Lung (tissue), 12 donors: ENCODE measurements around the gene HBS1L. TPM values are rescaled to one million over a fixed set of nuclear protein-coding genes. Genes with fewer than 3 reads are reported as not detected.

ENCODE experiments used
- ATAC-seq: fragments of 200-7000 bp; cut with Tn5 transposase; one replicate; pipeline ENCODE4 v1.9.1; 2020; ENCODE audit warnings: moderate number of reproducible peaks; ENCODE audit not compliant: insufficient read depth, low FRiP score
- DNase-seq, 3 donors: peaks; one replicate each; pipeline ENCODE4 v3.0.0-alpha.2; 2013 to 2017
- H3K27ac ChIP-seq, 2 donors: one replicate each; pipeline ENCODE4 v1.5.1; 2013; ENCODE audit warnings: mild to moderate bottlenecking in 2 of 2, moderate library complexity in 2 of 2, control low read depth in 1 of 2, inconsistent platforms in 1 of 2, low read depth in 1 of 2, low read length in 1 of 2
- H3K27me3 ChIP-seq, 3 donors: one replicate each; pipeline ENCODE4 v1.5.1; 2013; ENCODE audit warnings: low read length in 2 of 3; ENCODE audit not compliant: control insufficient read depth in 3 of 3, insufficient read depth in 3 of 3
- H3K36me3 ChIP-seq, 4 donors: one replicate each; pipeline ENCODE4 v1.5.1; 2013; ENCODE audit warnings: low read length in 4 of 4, mild to moderate bottlenecking in 1 of 4, moderate library complexity in 1 of 4; ENCODE audit not compliant: control insufficient read depth in 4 of 4, insufficient read depth in 4 of 4
- H3K4me1 ChIP-seq, 5 donors: one replicate each; pipeline ENCODE4 v1.5.1; 2013; ENCODE audit warnings: low read length in 5 of 5, mild to moderate bottlenecking in 2 of 5, moderate library complexity in 1 of 5; ENCODE audit not compliant: control insufficient read depth in 5 of 5, insufficient read depth in 5 of 5
- H3K4me3 ChIP-seq: one replicate; pipeline ENCODE4 v1.5.1; 2013; ENCODE audit warnings: mild to moderate bottlenecking, control low read depth, moderate library complexity
- H3K9ac ChIP-seq, 2 donors: one replicate each; pipeline ENCODE4 v1.5.1; 2013; ENCODE audit warnings: low read length in 2 of 2, control low read depth in 1 of 2; ENCODE audit not compliant: insufficient read depth in 1 of 2
- H3K9me3 ChIP-seq, 4 donors: one replicate each; pipeline ENCODE4 v1.5.1; 2013; ENCODE audit warnings: low read length in 3 of 4, mild to moderate bottlenecking in 1 of 4, moderate library complexity in 1 of 4; ENCODE audit not compliant: control insufficient read depth in 4 of 4, insufficient read depth in 3 of 4
- CTCF ChIP-seq: IDR thresholded peaks from 2 replicates; pipeline ENCODE4 v1.5.1; 2012; ENCODE audit warnings: mild to moderate bottlenecking; ENCODE audit errors: control extremely low read depth, extremely low read depth
- WGBS, 2 donors: extraction: QIAGEN DNeasy Blood & Tissue Kit; methylation state at CpG; one replicate each; pipeline ENCODE4 v1.1.7; 2013; 5-methylcytosine and 5-hydroxymethylcytosine counted together
- polyA plus RNA-seq, 2 donors: library from polyadenylated mRNA; stranded (reverse); fragments of 200-250 nt; gene quantifications; one replicate each; pipeline ENCODE4 v1.2.1, GENCODE V29; 2013
- total RNA-seq, 2 donors: library from RNA; depleted of rRNA in 1 of 2; stranded (reverse); fragments of >200 nt in 1 of 2; gene quantifications; one replicate each; pipeline ENCODE4 v1.2.1, GENCODE V29; 2014 to 2021
- donor health status: control.
- donor health status: control.
- donor health status: Bipolar disorder and iron deficiency.
- donor health status: healthy.
- donor health status: DM: yes; HTN: yes; CAD: no.

The HBS1L gene
- total and polyA plus RNA-seq, 4 donors, result 13.1 to 76.3 (median 43.3) TPM

- peaks cover 0 to 2% (median 0%) of the 10 kb centered on the region in 4 donors for H3K9me3 ChIP-seq
- DNase-seq, result no peak
- H3K4me3 ChIP-seq, result no peak overlapping the region
- H3K27me3 ChIP-seq, result no peaks in the 10 kb centered on the region
- H3K36me3 ChIP-seq, result no peaks in the 10 kb centered on the region
- ATAC-seq, result no peak
- WGBS, 2 donors, result 97 to 98% methylated on average over 9 of the region's 9 CpGs
- TF ChIP-seq CTCF, result no peak
- no peaks in the 10 kb centered on the region for H3K4me1 ChIP-seq
- H3K9ac ChIP-seq, result no peak overlapping the region
- H3K27ac ChIP-seq, result no peak overlapping the region
Measured at GRCh38 chr6:134943522-134944111, 111.0 kb downstream of the HBS1L start.

- no peaks in the 10 kb centered on the region for H3K36me3 ChIP-seq
- no peak overlapping the region for H3K4me3 ChIP-seq
- WGBS, 2 donors, result 51 to 58% methylated on average over 5 of the region's 5 CpGs
- no peak overlapping the region for H3K9ac ChIP-seq
- ATAC-seq (no peak), DNase-seq (no peak)
- no peak overlapping the region for H3K27ac ChIP-seq
- H3K9me3 ChIP-seq, result no peaks in the 10 kb centered on the region
- no peaks in the 10 kb centered on the region for H3K4me1 ChIP-seq
- TF ChIP-seq CTCF, result no peak
- H3K27me3 ChIP-seq, result no peaks in the 10 kb centered on the region
Measured at GRCh38 chr6:134938896-134939295, 115.7 kb downstream of the HBS1L start.

GRCh38 chr6:134937426-134937825, 117.2 kb downstream of the HBS1L start:
- Histone ChIP-seq H3K4me1 (no peaks in the 10 kb centered on the region), H3K27me3 (no peaks in the 10 kb centered on the region), H3K36me3 (no peaks in the 10 kb centered on the region), H3K9me3 (no peaks in the 10 kb centered on the region), H3K4me3 (no peak overlapping the region), H3K9ac (no peak overlapping the region), H3K27ac (no peak overlapping the region)
- ATAC-seq, result no peak
- DNase-seq, result no peak
- no peak for TF ChIP-seq CTCF
- WGBS, 2 donors, result 86 to 91% methylated on average over 5 of the region's 5 CpGs

GRCh38 chr6:134936931-134937330, 117.7 kb downstream of the HBS1L start:
- no peaks in the 10 kb centered on the region for H3K9me3 ChIP-seq
- WGBS, 2 donors, result 67 to 86% methylated on average over 5 of the region's 5 CpGs
- H3K4me3 ChIP-seq, result no peak overlapping the region
- no peaks in the 10 kb centered on the region for H3K4me1 ChIP-seq
- ATAC-seq (no peak), DNase-seq (no peak)
- TF ChIP-seq CTCF, result no peak
- no peaks in the 10 kb centered on the region for H3K36me3 ChIP-seq
- no peaks in the 10 kb centered on the region for H3K27me3 ChIP-seq
- H3K27ac ChIP-seq, result no peak overlapping the region
- no peak overlapping the region for H3K9ac ChIP-seq
